PFSK-1 (cell line): ENCODE results near the gene PLEKHM3.

ENCODE experiments used
- POLR2AphosphoS5 ChIP-seq: IDR thresholded peaks from 2 replicates; pipeline ENCODE4 v1.6.1; 2012; ENCODE audit warnings: low read depth, mild to moderate bottlenecking, control low read depth, low read length, moderate library complexity
- REST ChIP-seq, 2 experiments: IDR thresholded peaks; 2 replicates each; pipeline versions ENCODE4 v1.6.1 to v1.8.0; 2011 to 2012; ENCODE audit warnings: low read depth in 2 of 2, low read length in 2 of 2, control low read depth in 1 of 2, inconsistent platforms in 1 of 2, mild to moderate bottlenecking in 1 of 2, moderate library complexity in 1 of 2; ENCODE audit not compliant: insufficient read depth in 1 of 2

- TF ChIP-seq REST (IDR thresholded peaks at IDR 0.05; ENCODE audit: insufficient read depth in 1 of 2, low read depth in 2 of 2, low read length in 2 of 2) (no peak), POLR2AphosphoS5 (no peak)
These were observed 86.9 kb downstream of the PLEKHM3 start for GRCh38 chr2:207938415-207938814.
